ENCODE data around the gene EBF3. TPM values are rescaled to one million over a fixed set of nuclear protein-coding genes. Genes with fewer than 3 reads are reported as not detected.

Gene EBF3
- polyA plus RNA-seq, 4 donors = 0.89 to 2.8 (median 1.8) TPM

DNA sequence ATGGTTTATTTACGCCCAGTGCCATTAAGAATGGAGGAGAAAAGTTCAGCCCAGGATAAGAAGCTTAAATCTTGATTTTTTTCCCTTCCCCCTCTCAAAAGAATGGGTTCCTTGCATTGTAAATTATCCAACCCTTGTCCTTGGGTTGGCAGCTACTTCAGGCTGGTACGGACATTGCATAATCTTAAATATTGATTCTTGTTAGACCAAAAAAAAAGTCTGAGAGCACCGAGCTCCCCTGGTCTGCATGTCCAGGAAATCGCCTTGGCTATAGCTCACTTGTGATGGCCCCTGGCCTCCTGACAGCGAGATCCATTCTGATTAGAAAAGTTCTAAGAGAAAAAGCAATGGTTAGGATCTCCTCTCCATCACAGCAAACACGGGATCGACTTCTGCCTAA, 151.7 kb downstream of the EBF3 start:
- DNase-seq (ENCODE audit: low read depth in 4 of 4, low spot score in 2 of 4) = no peak

DNA sequence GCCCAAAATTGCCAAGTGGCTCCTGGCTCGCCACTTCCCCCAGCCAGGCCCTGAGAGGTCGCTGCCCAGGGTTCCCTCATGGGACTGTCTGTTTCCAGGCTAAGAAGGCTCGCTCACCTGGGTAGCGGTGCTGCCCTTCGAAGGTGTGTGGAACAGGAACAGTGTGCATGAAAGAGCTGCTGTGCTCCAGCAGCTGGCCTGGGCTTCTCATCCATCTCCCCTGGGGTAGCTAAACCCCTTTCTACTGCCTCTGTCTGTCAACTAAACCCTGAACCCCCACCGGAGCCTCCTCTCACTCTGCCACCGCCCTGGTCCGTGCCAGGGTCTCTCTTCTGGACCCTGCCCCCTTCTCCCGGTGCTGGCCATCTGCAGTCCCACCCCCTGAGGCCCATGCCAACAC, 152.9 kb downstream of the EBF3 start:
- no peak for DNase-seq (ENCODE audit: low read depth in 4 of 4, low spot score in 2 of 4)

DNA sequence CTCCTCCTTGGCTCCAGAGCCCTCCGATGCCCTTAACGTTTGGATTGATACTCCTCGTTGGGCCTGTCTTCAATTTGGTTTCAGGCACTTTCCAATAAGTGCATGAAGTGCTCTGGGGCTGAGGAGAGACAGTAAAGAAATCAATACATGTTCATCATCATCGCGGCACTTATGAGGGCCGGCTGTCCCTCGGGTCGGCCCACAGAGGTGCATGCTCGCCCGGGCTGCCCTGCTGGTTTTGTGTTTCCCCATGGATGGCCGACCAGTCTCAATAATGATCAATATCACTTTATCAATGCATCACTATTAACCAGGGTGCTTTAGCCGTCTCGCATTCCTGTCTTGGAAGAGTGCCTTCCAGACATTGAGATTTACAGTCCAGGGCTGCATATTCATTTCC, 154.2 kb downstream of the EBF3 start:
- DNase-seq (ENCODE audit: low read depth in 4 of 4, low spot score in 2 of 4) = no peak

DNA sequence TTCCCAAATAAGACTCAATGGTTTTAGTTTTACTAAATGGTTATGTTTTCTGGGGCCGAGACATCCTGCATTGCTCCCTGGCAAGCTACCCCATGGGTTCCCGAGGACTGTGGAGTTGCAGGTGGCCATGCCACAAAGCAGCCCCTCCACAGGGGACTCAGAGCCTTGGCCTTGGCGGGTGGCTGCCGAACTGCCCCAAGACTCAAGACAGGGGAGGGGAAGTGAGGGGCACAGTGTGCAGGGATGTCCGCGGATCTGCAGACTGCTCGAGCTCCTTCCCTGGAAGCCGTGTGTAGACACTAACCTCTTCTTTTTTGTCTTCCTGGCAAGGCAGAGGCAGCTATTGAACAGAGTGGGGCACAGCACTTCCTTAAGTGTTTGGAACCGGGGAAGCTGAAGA, 154.6 kb downstream of the EBF3 start:
- no peak for DNase-seq (ENCODE audit: low read depth in 4 of 4, low spot score in 2 of 4)

DNA sequence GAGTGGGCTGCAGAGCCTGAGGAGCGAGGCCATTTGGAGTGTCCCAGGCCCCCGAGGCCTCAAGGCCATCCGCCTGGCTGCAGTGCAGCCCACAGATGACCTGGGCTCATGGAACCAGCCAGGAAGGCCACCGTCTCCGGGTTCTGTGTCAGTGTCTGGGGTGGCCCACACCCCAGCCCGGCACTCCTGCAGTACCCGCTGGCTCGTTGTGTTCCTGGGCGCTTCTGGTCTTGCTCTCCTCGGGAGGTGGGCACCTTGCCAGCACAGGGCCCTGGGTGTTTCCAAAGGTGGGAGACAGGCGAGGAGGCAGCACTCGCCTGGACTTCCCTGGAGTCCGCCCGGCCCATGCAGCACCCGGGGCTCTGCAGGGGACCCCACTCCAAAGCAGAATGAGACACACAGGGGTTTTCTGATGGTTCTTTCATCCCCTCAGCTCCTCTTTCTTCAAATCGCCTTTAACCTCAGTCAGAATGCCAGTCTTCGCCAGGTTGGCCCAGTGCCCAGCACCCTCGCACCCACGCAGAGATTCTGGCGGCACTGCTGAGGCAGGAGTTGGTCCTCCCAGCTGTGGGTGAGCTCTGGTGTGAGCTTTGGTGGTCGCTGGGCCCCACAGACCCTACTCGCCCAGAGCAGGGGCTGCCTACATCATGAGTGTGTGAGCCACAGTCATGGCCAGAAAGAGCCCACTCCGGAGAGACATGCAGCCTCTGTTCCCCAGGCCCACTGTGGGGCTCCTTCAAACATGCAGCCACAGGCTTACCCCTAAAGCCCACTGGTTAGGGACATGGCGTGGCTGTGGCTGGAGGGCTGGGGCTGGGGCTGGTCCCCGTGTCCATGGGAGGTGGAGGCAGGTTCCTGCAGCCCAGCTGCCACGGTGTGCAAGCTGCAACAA, 155.7 kb downstream of the EBF3 start:
- DNase-seq (ENCODE audit: low read depth in 4 of 4, low spot score in 2 of 4) = no peak

DNA sequence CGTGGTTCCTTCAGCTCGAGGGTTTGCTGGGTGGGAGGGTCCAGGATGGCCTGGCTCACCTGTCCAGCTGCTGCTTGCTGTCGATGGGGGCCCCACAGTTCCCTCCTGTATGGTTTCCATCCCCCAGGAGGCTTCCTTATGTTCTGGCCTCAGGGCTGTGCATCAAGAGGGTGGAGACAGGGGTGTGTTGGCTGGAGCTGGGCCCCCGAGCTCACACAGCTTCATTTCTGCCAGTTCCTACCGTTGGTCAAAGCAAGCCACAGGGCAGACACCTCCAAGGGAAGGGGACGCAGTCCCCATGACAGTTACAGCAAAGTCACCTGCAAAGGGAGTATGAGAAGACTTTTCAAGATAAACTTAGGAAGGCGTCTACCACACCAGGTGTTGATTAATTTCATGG, 156.9 kb downstream of the EBF3 start:
- DNase-seq (ENCODE audit: low read depth in 4 of 4, low spot score in 2 of 4) = no peak

DNA sequence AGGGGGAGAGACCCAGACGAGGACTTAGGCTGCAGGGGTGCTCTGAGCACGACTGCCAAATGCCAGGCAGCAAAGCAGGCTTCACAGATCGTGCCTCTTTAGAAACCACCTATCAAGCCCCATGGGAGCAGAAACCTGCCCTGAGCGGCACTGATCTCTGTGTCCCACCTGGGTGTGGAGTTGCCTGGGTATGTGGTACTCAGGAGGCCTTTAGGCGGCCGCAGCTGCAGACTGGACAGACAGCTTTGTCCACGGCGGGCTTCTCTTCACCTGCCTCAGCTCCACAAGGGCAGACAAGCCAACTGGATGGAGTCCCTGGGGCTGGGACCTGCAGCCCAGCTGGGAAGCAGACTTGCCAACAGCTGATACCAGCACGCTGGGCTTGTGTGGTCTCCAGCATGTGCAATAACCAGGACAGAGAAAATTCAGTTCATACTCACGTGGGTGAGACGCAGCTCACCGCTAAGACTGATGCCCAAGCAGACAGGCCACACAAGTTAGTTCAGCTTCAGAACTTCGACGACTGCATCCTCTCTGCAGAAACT, 163.2 kb downstream of the EBF3 start:
- DNase-seq (ENCODE audit: low read depth in 4 of 4, low spot score in 2 of 4) = no peak

DNA sequence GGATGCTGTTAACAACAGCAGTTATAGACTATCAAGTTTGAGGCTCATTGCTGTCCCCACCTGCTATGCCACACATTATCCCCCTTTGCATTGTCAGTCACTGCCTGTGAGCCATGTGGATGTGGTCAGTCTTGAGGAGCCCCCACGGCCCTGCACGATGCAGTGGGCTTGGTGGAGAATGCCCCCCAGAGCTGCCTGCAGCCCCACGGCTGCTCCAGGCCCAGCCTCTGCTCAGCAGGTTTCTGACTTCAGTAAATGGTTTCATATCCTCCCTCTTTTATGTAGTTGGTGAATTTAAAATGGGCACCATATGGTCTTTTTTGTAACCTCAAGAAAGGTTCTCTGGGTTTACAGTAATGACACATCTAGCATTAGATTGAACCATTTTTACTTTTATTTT, 164.1 kb downstream of the EBF3 start:
- DNase-seq (ENCODE audit: low read depth in 4 of 4, low spot score in 2 of 4) = no peak

DNA sequence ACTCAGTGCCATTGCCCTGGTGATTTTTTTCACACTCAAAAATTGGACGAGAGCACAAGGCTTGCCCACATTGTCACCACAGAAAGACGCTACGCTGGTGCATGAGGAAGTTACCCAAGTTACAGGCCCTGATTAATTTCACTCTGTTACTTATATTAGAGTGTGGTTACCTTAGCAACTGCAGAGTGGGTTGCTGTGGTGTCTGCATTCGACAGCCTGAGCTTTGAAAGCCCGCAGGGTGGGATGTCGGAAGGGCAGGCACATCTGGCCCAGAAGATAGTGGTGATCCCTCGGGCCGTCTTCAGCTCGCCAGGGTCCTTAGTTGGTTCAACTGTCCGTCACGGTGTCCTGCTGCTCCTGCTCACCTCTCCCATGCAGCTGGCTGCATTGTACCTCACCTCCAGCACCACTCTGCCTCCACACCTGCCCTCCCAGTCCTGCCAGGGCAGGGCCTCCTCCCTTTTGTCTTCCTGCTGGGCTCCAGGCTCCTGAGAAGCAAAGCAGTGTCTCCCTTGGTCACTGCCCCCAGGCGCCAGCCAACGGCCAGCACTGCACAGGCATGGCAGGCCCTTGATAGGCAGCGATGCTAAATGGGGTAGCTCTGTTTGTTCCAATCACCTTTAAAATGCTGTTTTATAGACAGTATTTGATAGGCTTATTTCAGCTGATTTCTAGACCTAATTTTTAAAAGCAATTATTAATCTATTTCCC, 167.2 kb downstream of the EBF3 start:
- DNase-seq (ENCODE audit: low read depth in 4 of 4, low spot score in 2 of 4) = no peak

DNA sequence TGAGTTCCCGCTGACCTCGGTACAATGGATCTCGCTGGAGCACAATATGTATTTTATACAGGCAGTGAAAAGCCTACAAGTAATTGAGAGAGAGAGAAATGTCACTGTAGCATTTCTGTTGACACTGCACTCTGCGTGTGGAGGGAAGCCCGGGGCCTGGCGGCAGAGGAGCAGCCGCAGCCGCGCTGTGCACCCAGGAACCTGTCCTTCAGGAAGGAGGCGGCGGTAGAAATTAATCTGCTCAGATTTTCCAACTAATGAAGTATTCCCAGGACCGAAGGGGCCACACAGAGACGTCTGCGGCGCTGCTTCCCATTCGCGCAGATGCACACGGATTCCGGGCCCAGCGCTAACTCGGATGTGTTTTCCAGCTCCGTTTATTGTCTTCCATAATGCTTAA, 170.1 kb downstream of the EBF3 start:
- DNase-seq (ENCODE audit: low read depth in 4 of 4, low spot score in 2 of 4) = no peak

DNA sequence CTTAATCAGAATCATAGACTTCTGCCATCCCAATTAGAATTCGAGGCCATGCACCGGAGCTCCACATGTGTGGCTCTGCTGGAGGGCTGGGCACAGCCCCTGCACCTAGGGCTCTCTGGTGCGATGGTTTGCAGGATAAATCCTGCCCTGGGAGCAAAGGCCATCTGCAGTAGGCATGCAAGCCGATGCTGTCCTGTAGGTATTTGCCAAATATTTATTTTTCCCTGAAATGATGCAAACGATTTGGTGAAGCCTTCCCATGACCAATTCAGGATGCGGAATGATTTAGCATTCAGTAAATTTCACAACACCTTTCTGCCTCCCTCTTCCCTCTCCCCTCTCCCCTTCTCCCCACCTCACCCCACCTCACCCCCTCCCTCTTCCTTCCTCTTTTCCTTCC, 170.6 kb downstream of the EBF3 start:
- DNase-seq (ENCODE audit: low read depth in 4 of 4, low spot score in 2 of 4) = no peak

DNA sequence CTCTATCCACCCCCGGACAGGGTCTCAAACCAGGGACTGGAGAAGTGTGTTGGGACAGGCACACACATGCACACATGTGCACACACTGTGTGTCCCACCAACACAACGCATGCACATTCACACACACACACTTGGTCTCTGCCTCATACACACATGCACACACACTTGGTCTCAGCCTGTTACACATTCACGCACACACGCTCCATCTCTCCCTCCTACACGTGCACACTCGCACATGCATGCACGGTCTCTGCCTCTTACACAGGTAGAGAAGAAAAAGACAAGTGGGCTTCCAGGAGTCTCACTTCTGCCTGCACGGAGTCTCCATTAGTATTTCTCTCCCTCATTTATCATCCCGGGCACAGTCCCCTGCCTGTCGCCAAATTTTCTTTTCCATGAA, 171.2 kb downstream of the EBF3 start:
- DNase-seq (ENCODE audit: low read depth in 4 of 4, low spot score in 2 of 4) = no peak

DNA sequence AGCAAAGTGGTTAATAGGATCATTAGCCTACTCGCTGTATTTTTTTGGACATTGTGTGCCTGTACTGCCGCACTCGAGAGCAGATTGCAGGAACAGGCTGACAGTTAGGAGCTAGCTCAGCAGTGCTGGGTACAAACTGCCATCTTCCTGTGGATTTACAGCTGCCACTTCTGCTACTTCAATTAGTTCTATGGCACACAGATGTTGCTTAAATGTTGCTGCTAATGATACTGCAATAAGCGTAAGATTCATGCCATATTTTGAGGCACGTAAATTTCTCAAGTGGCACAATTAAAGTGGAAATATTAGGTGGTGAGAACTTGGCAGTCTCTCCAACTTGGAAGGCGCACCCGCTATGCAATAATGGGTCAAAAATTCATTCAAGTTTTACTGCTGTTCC, 171.9 kb downstream of the EBF3 start:
- DNase-seq (ENCODE audit: low read depth in 4 of 4, low spot score in 2 of 4) = no peak

DNA sequence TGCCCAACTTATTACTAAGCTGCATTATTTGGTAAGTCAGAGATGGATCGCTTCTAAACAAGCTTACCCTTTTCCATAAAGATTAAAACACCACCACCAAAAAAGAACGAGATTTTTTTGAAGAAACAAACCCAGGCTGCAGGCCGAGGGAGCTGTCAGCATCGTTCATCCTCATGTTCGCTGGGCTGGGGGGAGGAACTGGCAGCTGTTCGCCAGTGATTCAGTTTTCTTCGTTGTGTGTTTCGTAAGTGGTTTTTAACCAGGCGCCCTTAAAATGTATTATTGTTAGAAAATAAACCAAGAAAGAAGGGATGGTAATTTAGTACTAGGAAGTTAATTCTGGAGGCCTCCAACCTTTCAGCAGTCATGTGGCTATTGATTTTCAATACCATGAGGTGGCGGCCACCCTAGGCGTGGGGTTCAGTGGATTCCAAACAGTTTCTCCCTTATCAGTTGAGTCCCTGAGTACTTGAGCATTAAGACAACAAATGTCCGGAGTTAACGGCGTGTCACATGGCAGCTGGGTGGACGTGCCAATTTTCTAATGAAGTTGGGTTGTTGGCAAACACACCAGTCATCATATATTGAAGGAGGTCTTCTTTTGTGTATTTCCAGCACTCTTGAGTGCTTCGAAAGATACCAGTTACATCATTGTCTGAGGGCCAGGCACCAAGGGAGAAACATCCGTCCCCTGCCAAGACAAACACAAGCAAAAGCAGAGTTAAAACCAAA, 173.2 kb downstream of the EBF3 start:
- no peak for DNase-seq (ENCODE audit: low read depth in 4 of 4, low spot score in 2 of 4)

DNA sequence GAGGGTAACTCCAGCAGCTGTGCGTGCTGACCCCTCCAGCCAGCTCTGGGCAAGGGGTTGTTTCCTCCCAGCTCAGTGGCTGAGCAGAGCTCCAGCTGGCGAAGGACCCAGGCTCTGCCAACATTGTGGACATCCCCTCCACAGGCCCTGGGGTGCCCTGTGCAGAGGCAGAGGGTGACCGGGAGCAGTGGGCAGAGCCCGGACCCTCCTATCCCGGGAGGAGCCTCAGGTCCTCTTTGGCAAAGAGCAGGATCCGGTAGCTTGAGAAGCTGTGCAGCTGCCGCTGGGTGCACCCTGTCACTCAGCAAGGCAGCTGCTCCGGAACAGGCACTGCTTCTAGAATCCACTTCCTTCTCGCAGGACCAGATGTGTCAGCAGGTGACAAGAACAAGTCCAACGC, 175.9 kb downstream of the EBF3 start:
- DNase-seq (ENCODE audit: low read depth in 4 of 4, low spot score in 2 of 4) = no peak

DNA sequence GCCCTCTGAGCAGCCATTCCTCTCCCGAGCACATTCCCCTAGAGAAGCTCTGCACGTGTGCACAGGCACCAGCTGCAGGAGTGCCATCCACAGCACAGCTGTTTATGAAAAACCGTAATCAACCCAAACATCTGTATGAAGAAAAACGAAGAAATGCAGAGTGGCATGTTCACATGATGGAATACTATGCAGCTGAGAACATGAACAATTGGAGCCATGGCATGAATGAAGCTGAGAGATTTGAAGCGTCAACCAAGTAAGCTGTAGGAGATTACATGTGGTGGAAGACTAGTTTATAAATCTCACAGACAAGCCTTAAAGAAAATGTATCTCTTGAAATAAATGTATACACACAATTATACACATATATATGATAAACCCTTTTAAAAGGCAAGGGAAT, 176.5 kb downstream of the EBF3 start:
- DNase-seq (ENCODE audit: low read depth in 4 of 4, low spot score in 2 of 4) = no peak

DNA sequence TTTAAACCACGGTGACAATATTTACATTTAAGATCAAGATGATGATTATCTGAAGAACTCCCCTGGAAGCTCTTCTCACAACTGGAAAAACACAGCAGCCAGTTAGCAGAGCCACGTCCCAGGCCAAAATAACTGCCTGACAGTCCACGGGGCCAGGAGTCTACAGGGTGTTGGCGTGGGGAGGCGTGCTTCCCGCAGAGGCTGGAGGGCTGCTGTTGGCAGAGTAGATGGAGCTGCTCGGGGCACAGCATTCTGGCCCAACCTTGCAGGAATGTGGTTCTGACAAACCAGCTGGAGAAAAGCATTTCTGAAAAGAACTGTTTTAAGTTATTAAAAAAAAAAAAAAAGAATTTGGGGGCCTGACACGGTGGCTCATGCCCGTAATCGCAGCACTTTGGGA, 177.9 kb downstream of the EBF3 start:
- no peak for DNase-seq (ENCODE audit: low read depth in 4 of 4, low spot score in 2 of 4)

DNA sequence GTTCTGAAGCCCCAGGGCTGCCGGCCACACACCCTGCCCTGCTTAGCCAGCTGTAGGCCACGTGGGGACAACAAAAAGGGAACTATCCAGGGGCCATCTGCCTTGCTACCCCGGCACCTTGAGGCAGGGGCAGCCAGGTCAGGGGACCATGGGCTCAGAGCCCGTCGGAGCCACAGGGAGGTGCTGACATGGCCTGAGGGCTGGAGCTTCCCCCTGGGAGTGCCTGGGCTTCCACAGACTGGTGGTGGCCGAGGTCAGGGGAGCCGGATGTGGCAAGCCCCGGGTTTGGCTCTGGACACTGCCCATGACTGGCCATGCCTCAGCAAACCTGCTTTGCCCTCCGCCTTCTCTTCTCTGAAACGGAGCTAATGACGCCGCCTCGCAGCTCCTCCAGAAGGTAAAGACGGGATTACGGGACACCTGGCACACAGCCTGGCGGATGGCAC, 178.5 kb downstream of the EBF3 start:
- no peak for DNase-seq (ENCODE audit: low read depth in 4 of 4, low spot score in 2 of 4)

All from left renal cortex interstitium (tissue), 4 donors.